ENCODE data around the gene CDH13. TPM values are rescaled to one million over a fixed set of nuclear protein-coding genes. Genes with fewer than 3 reads are reported as not detected.

The CDH13 gene
- total and polyA plus RNA-seq, 2 experiments from 2014 or later = 1.2 to 1.5 TPM

- TF ChIP-seq CTCF (IDR thresholded peaks at IDR 0.05; ENCODE audit: poor library complexity) (no peak), EZH2 (IDR thresholded peaks at IDR 0.05; ENCODE audit: borderline replicate concordance) (no peak), EZH2phosphoT487 (IDR thresholded peaks at IDR 0.05; ENCODE audit: low read depth, severe bottlenecking, unreplicated experiment) (no peak)
- no peaks in the 10 kb centered on the region for H3K9me3 ChIP-seq (ENCODE audit: low read depth)
- no peak overlapping the region for H3K27ac ChIP-seq
- WGBS (ENCODE audit: low lambda C conversion rate, missing lambda C conversion rate) = 85% methylated on average over 1 of the region's 1 CpG
- H3K79me2 ChIP-seq = no peaks in the 10 kb centered on the region
- no peaks in the 10 kb centered on the region for H3K27me3 ChIP-seq
- H4K20me1 ChIP-seq (ENCODE audit: insufficient read depth, poor library complexity, severe bottlenecking) = no peaks in the 10 kb centered on the region
- no peaks in the 10 kb centered on the region for H3K36me3 ChIP-seq (replicated peaks; ENCODE audit: insufficient read depth, low read depth)
- H3K4me1 ChIP-seq (ENCODE audit: insufficient read depth) = no peaks in the 10 kb centered on the region
- DNase-seq (ENCODE audit: low spot score) = no peak
- H3K4me2 ChIP-seq = no peak overlapping the region
- no peak overlapping the region for H2AFZ ChIP-seq
- no peaks in the 10 kb centered on the region for H3K9me2 ChIP-seq (replicated peaks; ENCODE audit: insufficient read depth)
- H3K4me3 ChIP-seq = no peak overlapping the region
Measured at GRCh38 chr16:82867485-82867884, 240.7 kb downstream of the CDH13 start.

GRCh38 chr16:82874271-82874670 lies 247.5 kb downstream of the CDH13 start:
- H3K79me2 ChIP-seq = no peaks in the 10 kb centered on the region
- no peak overlapping the region for H3K27ac ChIP-seq
- H3K4me2 ChIP-seq = no peak overlapping the region
- H2AFZ ChIP-seq = no peak overlapping the region
- 79% methylated on average over 7 of the region's 7 CpGs for WGBS (ENCODE audit: low lambda C conversion rate, missing lambda C conversion rate)
- no peaks in the 10 kb centered on the region for H3K36me3 ChIP-seq (replicated peaks; ENCODE audit: insufficient read depth, low read depth)
- no peaks in the 10 kb centered on the region for H3K9me2 ChIP-seq (replicated peaks; ENCODE audit: insufficient read depth)
- H3K9me3 ChIP-seq (ENCODE audit: low read depth) = no peaks in the 10 kb centered on the region
- no peak for DNase-seq (ENCODE audit: low spot score)
- no peak overlapping the region for H3K4me3 ChIP-seq
- no peaks in the 10 kb centered on the region for H4K20me1 ChIP-seq (ENCODE audit: insufficient read depth, poor library complexity, severe bottlenecking)
- no peak for TF ChIP-seq CTCF (IDR thresholded peaks at IDR 0.05; ENCODE audit: poor library complexity)
- TF ChIP-seq EZH2 (IDR thresholded peaks at IDR 0.05; ENCODE audit: borderline replicate concordance) = no peak
- TF ChIP-seq EZH2phosphoT487 (IDR thresholded peaks at IDR 0.05; ENCODE audit: low read depth, severe bottlenecking, unreplicated experiment) = no peak
- no peaks in the 10 kb centered on the region for H3K4me1 ChIP-seq (ENCODE audit: insufficient read depth)
- H3K27me3 ChIP-seq = no peaks in the 10 kb centered on the region

- H3K27ac ChIP-seq = no peak overlapping the region
- no peaks in the 10 kb centered on the region for H4K20me1 ChIP-seq (ENCODE audit: insufficient read depth, poor library complexity, severe bottlenecking)
- no peaks in the 10 kb centered on the region for H3K79me2 ChIP-seq
- no peaks in the 10 kb centered on the region for H3K36me3 ChIP-seq (replicated peaks; ENCODE audit: insufficient read depth, low read depth)
- H3K9me2 ChIP-seq (replicated peaks; ENCODE audit: insufficient read depth) = no peaks in the 10 kb centered on the region
- H3K9me3 ChIP-seq (ENCODE audit: low read depth) = no peaks in the 10 kb centered on the region
- no peak overlapping the region for H3K4me2 ChIP-seq
- H3K4me1 ChIP-seq (ENCODE audit: insufficient read depth) = no peaks in the 10 kb centered on the region
- H3K27me3 ChIP-seq = no peaks in the 10 kb centered on the region
- no peak for DNase-seq (ENCODE audit: low spot score)
- 100% methylated on average over 1 of the region's 1 CpG for WGBS (ENCODE audit: low lambda C conversion rate, missing lambda C conversion rate)
- no peak overlapping the region for H2AFZ ChIP-seq
- no peak overlapping the region for H3K4me3 ChIP-seq
- no peak for TF ChIP-seq CTCF (IDR thresholded peaks at IDR 0.05; ENCODE audit: poor library complexity)
Measured at GRCh38 chr16:82874672-82875071, 247.9 kb downstream of the CDH13 start.

- no peak overlapping the region for H3K4me3 ChIP-seq
- H3K79me2 ChIP-seq = no peaks in the 10 kb centered on the region
- no peak for TF ChIP-seq CTCF (IDR thresholded peaks at IDR 0.05; ENCODE audit: poor library complexity)
- no peak for TF ChIP-seq EZH2 (IDR thresholded peaks at IDR 0.05; ENCODE audit: borderline replicate concordance)
- TF ChIP-seq EZH2phosphoT487 (IDR thresholded peaks at IDR 0.05; ENCODE audit: low read depth, severe bottlenecking, unreplicated experiment) = no peak
- no peaks in the 10 kb centered on the region for H3K9me3 ChIP-seq (ENCODE audit: low read depth)
- no peak overlapping the region for H2AFZ ChIP-seq
- no peaks in the 10 kb centered on the region for H3K4me1 ChIP-seq (ENCODE audit: insufficient read depth)
- no peaks in the 10 kb centered on the region for H3K9me2 ChIP-seq (replicated peaks; ENCODE audit: insufficient read depth)
- H3K27ac ChIP-seq = no peak overlapping the region
- no peak for DNase-seq (ENCODE audit: low spot score)
- H3K4me2 ChIP-seq = no peak overlapping the region
- H3K36me3 ChIP-seq (replicated peaks; ENCODE audit: insufficient read depth, low read depth) = no peaks in the 10 kb centered on the region
- H4K20me1 ChIP-seq (ENCODE audit: insufficient read depth, poor library complexity, severe bottlenecking) = no peaks in the 10 kb centered on the region
- H3K27me3 ChIP-seq = no peaks in the 10 kb centered on the region
Measured at GRCh38 chr16:82876951-82877350, 250.2 kb downstream of the CDH13 start.

Measured in hepatocyte (in vitro differentiated cells).